PC-3 (cell line): ENCODE measurements around the gene FHAD1. TPM values are rescaled to one million over a fixed set of nuclear protein-coding genes. Genes with fewer than 3 reads are reported as not detected.

Experiments
- ATAC-seq: fragments of 200-7000 bp; cut with Tn5 transposase; 2 replicates; pipeline ENCODE4 v1.9.1; 2020; ENCODE audit warnings: mild to moderate bottlenecking, moderate library complexity
- BruUV-seq: library from RNA; stranded (reverse); fragments of 400-500 nt; replicated peaks from 2 replicates; lab custom pipeline; 2021; lab: Mats Ljungman, UMichigan
- CTCF ChIA-PET: fragments of 300-600 bp; sonication (Branson Sonifier 250); formaldehyde crosslinking; loops from one replicate; lab custom pipeline; 2022; ENCODE audit warnings: antibody characterized with exemption; lab: Charles Lee
- POLR2A ChIA-PET: fragments of 300-600 bp; sonication (Branson Sonifier 250); formaldehyde crosslinking; loops from one replicate; lab custom pipeline; 2022; ENCODE audit warnings: antibody characterized with exemption; ENCODE audit not compliant: unreplicated experiment; lab: Charles Lee
- DNase-seq: peaks from one replicate; pipeline ENCODE4 v3.0.0-alpha.2; 2015
- H2AFZ ChIP-seq: fragments of 300-600 bp; sonication (generic); 2 replicates; pipeline ENCODE4 v1.6.0; 2016; ENCODE audit warnings: antibody characterized with exemption, low read length
- H3F3A ChIP-seq: fragments of 300-600 bp; sonication (generic); one replicate; pipeline ENCODE4 v1.6.0; 2017; ENCODE audit warnings: antibody characterized with exemption, low read length, control low read depth, mild to moderate bottlenecking; ENCODE audit not compliant: unreplicated experiment
- H3K27ac ChIP-seq: fragments of 300-600 bp; sonication (generic); 2 replicates; pipeline ENCODE4 v1.5.1; 2016; ENCODE audit warnings: mild to moderate bottlenecking, low read length
- H3K27me3 ChIP-seq: fragments of 300-600 bp; sonication (generic); 2 replicates; pipeline ENCODE4 v1.6.1; 2016; ENCODE audit warnings: low read length, mixed read lengths
- H3K36me3 ChIP-seq: fragments of 300-600 bp; sonication (generic); 2 replicates; pipeline ENCODE4 v1.6.1; 2016; ENCODE audit warnings: low read depth, mixed run types, low read length, mixed read lengths
- H3K4me1 ChIP-seq: fragments of 300-600 bp; sonication (generic); 2 replicates; pipeline ENCODE4 v1.5.1; 2016; ENCODE audit warnings: low read length; ENCODE audit not compliant: insufficient read depth
- H3K4me2 ChIP-seq: fragments of 300-600 bp; sonication (generic); 2 replicates; pipeline ENCODE4 v1.6.0; 2016; ENCODE audit warnings: low read length
- H3K4me3 ChIP-seq: fragments of 300-600 bp; sonication (generic); 2 replicates; pipeline ENCODE4 v1.5.1; 2016; ENCODE audit warnings: mild to moderate bottlenecking, low read length, mixed read lengths
- H3K79me2 ChIP-seq: fragments of 300-600 bp; sonication (generic); 2 replicates; pipeline ENCODE4 v1.6.1; 2017; ENCODE audit warnings: low read length, mixed read lengths
- H3K9ac ChIP-seq: fragments of 300-600 bp; sonication (generic); 2 replicates; pipeline ENCODE4 v1.6.0; 2016; ENCODE audit warnings: mild to moderate bottlenecking, low read length
- H3K9me2 ChIP-seq: fragments of 300-600 bp; sonication (generic); replicated peaks from 2 replicates; pipeline ENCODE4 v1.6.1; 2016; ENCODE audit warnings: mixed run types, low read length, mixed read lengths
- H3K9me3 ChIP-seq: fragments of 300-600 bp; sonication (generic); 2 replicates; pipeline ENCODE4 v1.6.1; 2016; ENCODE audit warnings: low read length, mixed read lengths
- H4K20me1 ChIP-seq: fragments of 300-600 bp; sonication (generic); 2 replicates; pipeline ENCODE4 v1.6.1; 2016; ENCODE audit warnings: low read length, mixed read lengths
- CTCF ChIP-seq: fragments of 300-600 bp; sonication (generic); conservative IDR thresholded peaks from 2 replicates; pipeline ENCODE4 v1.5.1; 2017; ENCODE audit warnings: antibody characterized with exemption, low read depth, mild to moderate bottlenecking, low read length
- EZH2 ChIP-seq: fragments of 300-600 bp; sonication (generic); IDR thresholded peaks from one replicate; pipeline ENCODE4 v1.6.1; 2017; ENCODE audit warnings: antibody characterized with exemption, mild to moderate bottlenecking, low read length; ENCODE audit not compliant: unreplicated experiment
- EZH2phosphoT487 ChIP-seq: fragments of 300-600 bp; sonication (generic); IDR thresholded peaks from 2 replicates; pipeline ENCODE4 v1.6.1; 2018; ENCODE audit warnings: mild to moderate bottlenecking, antibody characterized with exemption, low read length, borderline replicate concordance
- intact Hi-C: fragments of 100-400 bp; cut with micrococcal nuclease; formaldehyde crosslinking; loops from 2 replicates; pipeline ENCODE4 v1.9.0; 2023
- total RNA-seq: library from RNA; depleted of rRNA; stranded (reverse); fragments of >200 nt; gene quantifications from 2 replicates; pipeline ENCODE4 v1.2.3, GENCODE V29; 2014

Gene FHAD1
- total RNA-seq, 1 experiment from 2014 or later = 0.95 TPM

DNA sequence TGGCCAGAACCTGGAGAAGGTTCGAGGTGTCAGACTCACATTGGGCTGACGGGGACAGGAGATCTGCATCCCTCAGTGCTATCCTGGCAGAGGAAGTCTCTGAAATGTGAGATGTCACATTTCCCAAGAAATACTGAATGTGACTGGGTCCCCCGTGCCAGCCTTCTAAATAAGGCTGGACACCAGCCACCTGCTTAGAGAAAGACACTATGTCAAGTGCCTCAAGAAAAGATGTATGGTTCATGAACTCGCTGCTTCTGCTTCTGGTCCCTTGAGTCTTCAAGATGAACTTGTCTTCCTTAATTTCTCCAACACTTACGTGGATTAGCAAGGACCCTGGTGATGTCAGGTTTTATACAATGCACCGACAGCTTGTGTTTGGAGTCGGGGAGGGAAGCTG is 42.1 kb upstream of the FHAD1 start:
- Histone ChIP-seq H3K4me1 (peaks cover 42% of the 10 kb centered on the region), H2AFZ (no peak overlapping the region), H4K20me1 (no peaks in the 10 kb centered on the region), H3K36me3 (no peaks in the 10 kb centered on the region; the same call in 1 of the 2 replicates), H3K79me2 (peaks cover 41% of the 10 kb centered on the region), H3K9ac (no peak overlapping the region), H3K27me3 (no peaks in the 10 kb centered on the region), H3K9me2 (no peaks in the 10 kb centered on the region), H3K4me2 (no peak overlapping the region), H3K9me3 (no peaks in the 10 kb centered on the region), H3F3A (peaks cover 1% of the 10 kb centered on the region), H3K4me3 (no peak overlapping the region), H3K27ac (no peak overlapping the region)
- TF ChIP-seq EZH2phosphoT487 (no peak), CTCF (no peak), EZH2 (no peak)
- no peak for DNase-seq
- BruUV-seq = no TSS peak
- no peak for ATAC-seq
- CTCF ChIA-PET = no interaction called here
- POLR2A ChIA-PET = no interaction called here
- intact Hi-C loops = no loop called here

GRCh38 chr1:15205586-15206346 is 41.3 kb upstream of the FHAD1 start:
- H3K27ac ChIP-seq = peak overlapping the region; percentile 62
- no peaks in the 10 kb centered on the region for H4K20me1 ChIP-seq
- BruUV-seq = no TSS peak
- H3K4me1 ChIP-seq = peaks cover 36% of the 10 kb centered on the region
- TF ChIP-seq EZH2phosphoT487 (no peak), EZH2 (no peak), CTCF (no peak)
- H3K9ac ChIP-seq = no peak overlapping the region
- H3K36me3 ChIP-seq = no peaks in the 10 kb centered on the region; the same call in 1 of the 2 replicates
- no peak overlapping the region for H3K4me3 ChIP-seq
- no peak overlapping the region for H2AFZ ChIP-seq
- no peak for DNase-seq
- no peak for ATAC-seq
- no peaks in the 10 kb centered on the region for H3K27me3 ChIP-seq
- H3K4me2 ChIP-seq = peak overlapping the region; percentile 53; the same call in 1 of the 2 replicates
- no peaks in the 10 kb centered on the region for H3K9me3 ChIP-seq
- H3K79me2 ChIP-seq = peaks cover 42% of the 10 kb centered on the region
- intact Hi-C loops = no loop called here
- POLR2A ChIA-PET = no interaction called here
- H3K9me2 ChIP-seq = no peaks in the 10 kb centered on the region
- H3F3A ChIP-seq = no peaks in the 10 kb centered on the region
- CTCF ChIA-PET = no interaction called here

GRCh38 chr1:15206418-15207030 is 40.5 kb upstream of the FHAD1 start:
- H3K9ac ChIP-seq = no peak overlapping the region
- no peak overlapping the region for H3K4me3 ChIP-seq
- H3K9me3 ChIP-seq = no peaks in the 10 kb centered on the region
- DNase-seq (peak; percentile 73), ATAC-seq (peak; percentile 37)
- no peaks in the 10 kb centered on the region for H4K20me1 ChIP-seq
- intact Hi-C loops = no loop called here
- TF ChIP-seq CTCF = no peak
- TF ChIP-seq EZH2 = no peak
- no peak for TF ChIP-seq EZH2phosphoT487
- peak overlapping the region; percentile 53; the same call in 1 of the 2 replicates for H2AFZ ChIP-seq
- ChIA-PET POLR2A (no interaction called here), CTCF (no interaction called here)
- H3K27ac ChIP-seq = peak overlapping the region; percentile 62
- H3K79me2 ChIP-seq = peaks cover 40% of the 10 kb centered on the region
- H3F3A ChIP-seq = no peaks in the 10 kb centered on the region
- no peaks in the 10 kb centered on the region for H3K27me3 ChIP-seq
- BruUV-seq = no TSS peak
- H3K9me2 ChIP-seq = no peaks in the 10 kb centered on the region
- H3K36me3 ChIP-seq = no peaks in the 10 kb centered on the region; the same call in 1 of the 2 replicates
- H3K4me2 ChIP-seq = peak overlapping the region; percentile 53
- H3K4me1 ChIP-seq = peaks cover 30% of the 10 kb centered on the region
